Left forelimb (tissue), 1 donor: Measurements from ENCODE around the gene MAPT.
"Not testable (repeated sequence)": the region's sequence is repeated elsewhere in the genome, so short reads cannot be mapped to it uniquely, and the experiment has no call there.

ENCODE experiments used
- DNase-seq: peaks from one replicate; pipeline ENCODE4 v3.0.0-alpha.2; 2018; ENCODE audit warnings: low spot score

The MAPT gene

GRCh38 chr17:45927247-45927646 is 32.9 kb downstream of the MAPT start:
- no peak for DNase-seq

- DNase-seq: no peak
These were observed 35.0 kb downstream of the MAPT start for GRCh38 chr17:45929344-45929743.

GRCh38 chr17:45930420-45930951 is 36.1 kb downstream of the MAPT start:
- no peak for DNase-seq

- no peak for DNase-seq
These were observed 37.3 kb downstream of the MAPT start for GRCh38 chr17:45931677-45932076.

GRCh38 chr17:45934044-45934979 is 40.0 kb downstream of the MAPT start:
- no peak for DNase-seq

GRCh38 chr17:45935197-45935709 is 40.9 kb downstream of the MAPT start:
- DNase-seq: no peak

- no peak for DNase-seq
These were observed 41.6 kb downstream of the MAPT start for GRCh38 chr17:45935710-45936509.

- no peak for DNase-seq
These were observed 42.3 kb downstream of the MAPT start for GRCh38 chr17:45936610-45937009.

- DNase-seq: not testable (repeated sequence)
These were observed 42.8 kb downstream of the MAPT start for GRCh38 chr17:45937186-45937585.

- DNase-seq: no peak
These were observed 45.0 kb downstream of the MAPT start for GRCh38 chr17:45939395-45939794.

- no peak for DNase-seq
These were observed 45.9 kb downstream of the MAPT start for GRCh38 chr17:45940293-45940692.

GRCh38 chr17:45940826-45941225 is 46.5 kb downstream of the MAPT start:
- DNase-seq: no peak

GRCh38 chr17:45941395-45941794 is 47.0 kb downstream of the MAPT start:
- DNase-seq: no peak

- no peak for DNase-seq
These were observed 47.9 kb downstream of the MAPT start for GRCh38 chr17:45942284-45942683.

GRCh38 chr17:45946841-45947256 is 52.5 kb downstream of the MAPT start:
- DNase-seq: no peak

- DNase-seq: no peak
These were observed 54.1 kb downstream of the MAPT start for GRCh38 chr17:45948498-45948880.

- DNase-seq: peak; percentile 71
These were observed 54.7 kb downstream of the MAPT start for GRCh38 chr17:45948881-45949624.

- no peak for DNase-seq
These were observed 55.5 kb downstream of the MAPT start for GRCh38 chr17:45949755-45950320.

GRCh38 chr17:45950888-45951287 is 56.5 kb downstream of the MAPT start:
- DNase-seq: no peak

GRCh38 chr17:45951403-45951802 is 57.0 kb downstream of the MAPT start:
- DNase-seq: no peak

- DNase-seq: no peak
These were observed 57.6 kb downstream of the MAPT start for GRCh38 chr17:45951941-45952340.
